ENCODE measurements around the gene SPATA4.

The SPATA4 gene

GRCh38 chr4:176189891-176190795 is 5.2 kb downstream of the SPATA4 start:
- no peak for DNase-seq

- no peak for DNase-seq
Observed at GRCh38 chr4:176188654-176189053, 6.7 kb downstream of the SPATA4 start.

GRCh38 chr4:176187624-176188023 is 7.8 kb downstream of the SPATA4 start:
- DNase-seq: no peak

GRCh38 chr4:176186671-176187395 is 8.6 kb downstream of the SPATA4 start:
- no peak for DNase-seq

- no peak for DNase-seq
Observed at GRCh38 chr4:176186067-176186466, 9.3 kb downstream of the SPATA4 start.

- DNase-seq: no peak
Observed at GRCh38 chr4:176185051-176185450, 10.3 kb downstream of the SPATA4 start.

GRCh38 chr4:176163041-176163440 is 32.3 kb downstream of the SPATA4 start:
- DNase-seq: no peak

GRCh38 chr4:176156656-176157055 is 38.7 kb downstream of the SPATA4 start:
- no peak for DNase-seq

- DNase-seq: no peak
Observed at GRCh38 chr4:176153124-176153523, 42.3 kb downstream of the SPATA4 start.

GRCh38 chr4:176150704-176151103 is 44.7 kb downstream of the SPATA4 start:
- no peak for DNase-seq

GRCh38 chr4:176150356-176150682 is 45.1 kb downstream of the SPATA4 start:
- DNase-seq: no peak

GRCh38 chr4:176149680-176150355 is 45.6 kb downstream of the SPATA4 start:
- no peak for DNase-seq

- DNase-seq: no peak
Observed at GRCh38 chr4:176142253-176142652, 53.1 kb downstream of the SPATA4 start.

- no peak for DNase-seq
Observed at GRCh38 chr4:176139518-176139917, 55.9 kb downstream of the SPATA4 start.

- no peak for DNase-seq
Observed at GRCh38 chr4:176137631-176138030, 57.8 kb downstream of the SPATA4 start.

GRCh38 chr4:176134670-176135069 is 60.7 kb downstream of the SPATA4 start:
- DNase-seq: no peak

Data from KG1 (cell line).